NCI-H187 (cell line): ENCODE data around the gene PSMA6.
A peak's percentile ranks its signal among the peaks of the same experiment; 100 is the strongest.
"Not testable (repeated sequence)": the region's sequence is repeated elsewhere in the genome, so short reads cannot be mapped to it uniquely, and the experiment has no call there.

Source experiments
- DNase-seq, 2 experiments: peaks; one replicate each; lab custom pipeline; 2025; lab: John Stamatoyannopoulos, UW

Gene PSMA6

DNA sequence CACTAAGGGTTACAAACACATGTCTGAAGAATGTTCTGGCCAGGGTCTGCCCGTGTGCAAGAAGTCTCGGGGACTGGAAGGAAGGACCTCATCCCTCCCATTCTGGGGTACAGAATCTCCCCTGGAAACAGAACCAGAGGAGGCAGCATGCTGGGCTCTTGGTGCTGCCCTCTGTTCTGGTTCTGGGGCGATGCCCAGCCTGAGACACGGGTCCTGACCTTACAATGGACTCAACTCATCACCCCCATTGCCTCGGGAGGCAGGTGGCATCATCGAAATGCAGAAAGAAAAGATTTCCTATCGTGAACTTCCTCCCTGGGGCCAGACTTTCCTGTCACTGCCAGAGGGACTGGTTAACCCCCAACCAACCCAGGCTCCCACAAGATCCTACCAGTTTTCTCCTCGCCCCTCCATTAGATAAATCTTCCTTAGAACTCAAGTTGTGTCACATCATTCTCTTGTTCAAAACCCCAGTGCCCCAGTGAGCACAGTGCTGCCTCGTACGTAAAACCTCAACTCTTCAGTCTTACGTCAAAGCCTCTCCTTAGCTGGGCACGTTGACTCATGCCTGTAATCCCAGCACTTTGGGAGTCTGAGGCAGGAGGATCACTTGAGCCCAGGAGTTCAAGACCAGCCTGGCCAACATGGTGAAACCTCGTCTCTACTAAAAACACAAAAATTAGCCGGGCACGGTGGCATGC, 52.1 kb downstream of the PSMA6 start:
- no peak for DNase-seq

DNA sequence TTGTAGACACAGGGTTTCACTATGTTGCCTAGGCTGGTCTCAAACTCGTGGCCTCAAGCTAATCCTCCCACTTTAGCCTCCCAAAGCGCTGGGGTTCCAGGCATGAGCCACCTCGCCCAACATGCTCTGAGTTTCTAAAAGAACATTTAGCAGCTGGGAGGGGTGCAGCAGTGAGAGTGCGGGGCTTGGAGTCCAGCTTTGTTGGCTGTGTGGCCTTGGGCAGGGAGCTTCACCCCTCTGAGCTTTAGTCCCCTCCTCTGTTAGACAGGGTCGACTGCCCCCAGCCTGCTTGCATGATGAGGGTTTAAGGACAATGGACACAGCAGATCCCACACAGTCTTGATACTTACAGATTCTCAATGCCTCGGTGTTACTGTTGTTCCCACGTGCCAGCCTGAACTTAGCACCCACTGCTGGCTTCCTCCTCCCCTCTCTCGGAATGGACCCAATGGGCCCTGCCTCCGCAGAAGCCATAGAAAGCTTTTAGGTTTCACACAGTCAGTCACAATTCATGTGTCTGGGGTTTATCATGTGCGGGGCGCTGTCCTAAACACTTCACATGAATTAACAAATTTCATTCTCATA, 54.6 kb downstream of the PSMA6 start:
- DNase-seq = no peak

DNA sequence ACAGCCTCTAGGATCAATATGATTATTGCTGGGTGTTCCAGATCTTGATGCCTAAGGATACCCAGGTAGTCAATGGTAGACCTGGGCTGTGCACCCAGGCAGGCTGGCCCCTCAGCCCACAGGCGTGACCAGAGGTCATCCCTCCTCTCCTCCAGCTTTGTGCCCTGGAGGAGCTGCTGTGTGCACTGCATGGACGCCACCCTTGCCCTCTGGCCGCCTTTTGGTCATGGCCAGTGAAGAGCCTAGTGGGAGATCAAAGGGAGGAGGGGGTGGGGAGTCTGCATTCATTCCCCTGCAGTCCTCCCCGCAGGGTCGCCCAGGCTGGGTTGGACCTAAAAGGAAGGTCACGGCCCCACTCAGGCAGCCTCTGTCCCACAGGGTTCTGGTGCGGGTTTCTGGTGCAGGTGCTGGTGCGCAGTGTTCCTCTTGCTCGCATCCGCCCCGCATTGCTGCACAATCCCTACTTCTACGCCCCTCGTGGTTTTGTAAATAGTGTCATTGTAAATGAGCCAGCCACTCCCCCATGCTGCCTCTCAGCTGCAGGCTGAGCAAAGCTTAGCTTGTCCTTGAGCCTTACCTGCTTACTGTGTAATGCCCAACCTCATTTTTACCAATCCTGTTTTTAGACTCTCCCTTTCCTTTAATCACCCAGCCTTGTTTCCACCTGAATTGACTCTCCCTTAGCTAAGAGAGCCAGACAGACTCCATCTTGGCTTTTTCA, 55.3 kb downstream of the PSMA6 start:
- DNase-seq = peak in 1 of 2 experiments; percentile 8

DNA sequence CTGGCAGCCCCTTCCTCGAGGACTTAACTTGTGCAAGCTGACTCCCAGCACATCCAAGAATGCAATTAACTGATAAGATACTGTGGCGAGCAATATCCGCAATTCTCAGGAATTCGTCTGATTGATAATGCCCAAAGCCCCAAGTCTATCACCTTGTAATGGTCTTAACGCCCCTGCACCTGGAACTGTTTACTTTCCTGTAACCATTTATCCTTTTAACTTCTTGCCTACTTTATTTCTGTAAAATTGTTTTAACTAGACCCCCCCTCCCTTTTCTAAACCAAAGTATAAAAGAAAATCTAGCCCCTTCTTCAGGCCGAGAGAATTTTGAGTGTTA, 55.8 kb downstream of the PSMA6 start:
- not testable (repeated sequence) for DNase-seq

DNA sequence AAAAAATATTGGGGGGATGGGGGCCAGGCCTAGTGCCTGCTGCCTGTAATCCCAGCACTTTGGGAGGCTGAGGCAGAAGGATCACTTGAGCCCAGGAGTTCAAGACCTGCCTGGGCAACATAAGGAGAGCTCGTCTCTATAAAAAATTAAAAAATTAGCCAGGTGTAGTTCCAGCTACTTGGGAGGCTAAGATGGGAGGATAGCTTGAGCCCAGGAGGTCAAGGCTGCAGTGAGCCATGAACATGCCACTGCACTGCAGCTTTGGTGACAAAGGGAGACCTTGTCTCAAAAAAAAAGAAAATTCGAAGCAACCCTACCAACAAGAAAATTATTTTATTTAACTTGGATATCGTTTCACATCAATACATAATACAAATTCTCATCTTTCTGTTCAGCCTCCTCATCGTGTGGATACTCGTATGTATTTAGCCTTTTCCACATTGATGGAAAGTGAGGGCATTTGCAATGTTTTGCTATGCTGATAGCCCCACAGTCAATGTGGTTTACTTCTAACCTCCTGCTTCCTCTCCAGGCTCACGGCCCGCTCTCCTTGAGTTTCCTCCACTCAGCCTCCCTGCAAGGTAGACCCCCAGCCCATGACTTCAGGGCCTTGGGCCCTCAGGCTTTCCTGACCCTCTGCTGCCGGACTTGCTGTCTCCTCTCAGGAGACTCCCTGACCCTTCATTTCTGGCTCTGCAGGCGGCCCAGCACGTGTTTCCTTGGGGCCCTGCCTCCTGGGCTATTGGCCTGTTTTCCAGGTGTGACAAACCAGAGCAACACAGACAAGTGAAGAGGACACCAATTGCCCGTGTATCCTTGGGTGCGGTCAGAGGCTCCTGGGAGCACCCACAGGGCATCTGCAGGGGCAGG, 57.5 kb downstream of the PSMA6 start:
- DNase-seq = no peak

DNA sequence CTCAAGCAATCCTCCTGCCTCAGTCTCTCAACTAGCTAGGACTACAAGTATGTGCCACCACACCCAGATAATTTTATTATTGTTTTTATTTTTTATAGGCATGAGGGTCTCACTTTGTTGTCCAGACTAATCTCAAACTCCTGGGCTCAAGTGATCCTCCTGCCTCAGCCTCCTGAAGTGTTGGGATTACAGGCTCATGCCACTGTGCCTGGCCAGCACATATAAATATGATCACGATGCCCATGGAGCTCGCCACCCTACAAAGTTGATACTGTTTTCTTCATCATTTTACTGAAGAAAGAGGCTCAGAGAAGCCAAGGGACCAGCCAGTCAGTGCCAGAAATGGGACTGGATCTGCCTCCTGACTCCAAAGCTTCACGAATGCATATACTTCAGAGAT, 59.3 kb downstream of the PSMA6 start:
- no peak for DNase-seq

DNA sequence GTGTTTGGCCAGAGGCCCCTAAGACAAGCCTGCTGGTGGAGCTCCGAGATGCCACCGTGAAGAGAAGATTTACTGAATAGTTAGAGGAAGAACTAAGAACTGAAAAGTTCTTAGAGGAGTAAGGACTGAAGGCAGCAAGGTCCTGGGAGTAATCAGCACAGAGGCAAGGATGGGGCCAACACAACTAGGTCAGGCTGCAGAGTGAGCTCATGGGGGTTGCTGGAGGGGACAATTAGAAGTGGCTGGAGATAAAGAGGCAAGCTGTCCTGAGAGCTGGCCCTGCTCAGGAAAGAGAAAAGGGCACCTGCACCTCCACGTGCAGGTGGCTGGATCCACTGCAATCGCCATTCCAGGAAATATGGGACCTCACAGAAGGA, 59.7 kb downstream of the PSMA6 start:
- DNase-seq = no peak

DNA sequence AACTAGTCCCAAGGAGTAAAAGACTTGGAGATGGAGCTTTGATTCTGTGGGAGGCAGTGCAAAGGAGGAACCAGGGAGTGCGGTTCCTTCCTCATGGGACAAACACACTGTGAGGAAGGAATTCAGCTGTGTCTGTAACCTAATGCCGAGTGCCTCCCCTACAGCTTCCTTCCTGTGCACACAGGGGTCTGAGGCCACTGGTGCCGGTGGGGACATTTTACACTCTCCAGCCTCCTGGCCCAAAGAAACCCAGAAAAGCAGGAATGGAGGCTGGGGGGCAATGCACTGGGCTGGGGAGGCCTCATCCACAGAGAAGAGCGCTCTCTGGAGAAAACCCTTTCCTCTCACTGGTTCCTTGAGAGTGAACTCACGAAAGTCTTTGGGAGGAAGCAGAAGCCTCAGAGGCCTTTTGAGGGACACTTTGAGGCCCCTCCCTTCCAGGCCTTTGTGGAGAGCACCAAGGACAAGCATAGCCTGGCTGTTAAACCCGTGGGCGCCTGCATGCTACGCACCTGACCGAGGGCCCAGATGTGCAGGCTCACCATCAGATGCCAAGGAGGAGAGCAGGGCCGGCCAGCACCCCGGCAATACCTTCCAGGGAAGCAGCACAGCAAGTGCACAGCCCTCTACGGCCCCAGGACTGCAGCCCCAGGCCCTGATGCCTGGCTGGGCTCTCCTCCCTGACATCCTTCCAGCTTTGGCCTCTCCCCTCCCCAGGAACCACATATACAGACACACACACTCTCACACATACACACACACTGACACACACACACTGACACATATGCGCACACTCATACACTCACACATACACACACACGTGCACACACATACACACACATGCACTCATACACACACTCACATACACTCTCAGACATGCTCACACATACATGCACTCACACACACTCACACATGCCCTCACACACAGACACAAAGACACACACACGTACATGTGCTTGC, 60.4 kb downstream of the PSMA6 start:
- DNase-seq = no peak

DNA sequence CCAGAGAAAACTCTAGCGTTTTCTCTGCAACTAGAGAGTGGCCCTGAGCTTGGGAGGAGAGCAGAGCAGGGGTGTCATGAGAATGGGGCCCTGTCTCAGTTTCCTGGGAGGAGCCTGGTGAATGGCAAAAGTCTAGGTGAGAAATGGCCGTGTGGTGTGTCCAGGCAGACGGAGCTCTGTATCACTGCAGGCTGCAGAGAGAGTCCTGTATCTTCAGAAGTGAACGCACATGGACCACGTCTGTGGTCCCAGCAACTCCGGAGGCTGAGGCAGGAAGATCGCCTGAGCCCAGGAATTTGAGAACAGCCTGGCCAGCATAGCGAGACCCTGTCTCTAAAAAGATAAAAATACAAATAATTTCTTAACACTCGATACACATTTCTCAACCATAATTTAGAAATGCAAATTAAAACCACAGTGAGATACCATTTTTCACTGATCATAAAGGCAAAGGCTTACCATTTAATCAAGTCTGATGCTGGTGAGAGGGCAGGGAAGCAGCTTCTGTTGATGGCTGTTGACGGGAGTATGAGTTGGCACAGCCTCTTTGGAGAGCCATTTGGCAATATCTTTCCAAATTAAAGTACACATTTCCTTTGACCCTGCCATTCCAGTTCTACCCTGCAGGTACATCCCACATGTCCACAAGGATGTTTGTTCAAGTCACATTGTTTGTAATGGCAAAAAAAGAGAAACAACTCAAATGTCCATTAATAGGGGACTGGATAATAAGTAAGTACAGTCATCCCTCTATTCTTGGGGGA, 61.4 kb downstream of the PSMA6 start:
- DNase-seq = no peak

DNA sequence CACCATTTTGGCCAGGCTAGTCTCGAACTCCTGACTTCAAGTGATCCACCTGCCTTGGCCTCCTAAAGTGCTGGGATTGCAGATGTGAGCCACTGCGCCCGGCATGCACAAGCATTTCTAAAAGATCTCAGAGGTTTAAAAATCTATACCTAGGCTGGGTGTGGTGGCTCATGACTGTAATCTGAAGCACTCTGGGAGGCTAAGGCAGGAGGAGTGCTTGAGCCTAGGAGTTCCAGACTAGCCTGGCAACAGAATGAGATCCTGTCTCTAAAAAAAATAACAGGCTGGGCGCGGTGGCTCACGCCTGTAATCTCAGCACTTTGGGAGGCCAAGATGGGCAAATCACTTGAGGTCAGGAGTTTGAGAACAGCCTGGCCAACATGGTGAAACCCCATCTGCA, 63.1 kb downstream of the PSMA6 start:
- DNase-seq = not testable (repeated sequence)

DNA sequence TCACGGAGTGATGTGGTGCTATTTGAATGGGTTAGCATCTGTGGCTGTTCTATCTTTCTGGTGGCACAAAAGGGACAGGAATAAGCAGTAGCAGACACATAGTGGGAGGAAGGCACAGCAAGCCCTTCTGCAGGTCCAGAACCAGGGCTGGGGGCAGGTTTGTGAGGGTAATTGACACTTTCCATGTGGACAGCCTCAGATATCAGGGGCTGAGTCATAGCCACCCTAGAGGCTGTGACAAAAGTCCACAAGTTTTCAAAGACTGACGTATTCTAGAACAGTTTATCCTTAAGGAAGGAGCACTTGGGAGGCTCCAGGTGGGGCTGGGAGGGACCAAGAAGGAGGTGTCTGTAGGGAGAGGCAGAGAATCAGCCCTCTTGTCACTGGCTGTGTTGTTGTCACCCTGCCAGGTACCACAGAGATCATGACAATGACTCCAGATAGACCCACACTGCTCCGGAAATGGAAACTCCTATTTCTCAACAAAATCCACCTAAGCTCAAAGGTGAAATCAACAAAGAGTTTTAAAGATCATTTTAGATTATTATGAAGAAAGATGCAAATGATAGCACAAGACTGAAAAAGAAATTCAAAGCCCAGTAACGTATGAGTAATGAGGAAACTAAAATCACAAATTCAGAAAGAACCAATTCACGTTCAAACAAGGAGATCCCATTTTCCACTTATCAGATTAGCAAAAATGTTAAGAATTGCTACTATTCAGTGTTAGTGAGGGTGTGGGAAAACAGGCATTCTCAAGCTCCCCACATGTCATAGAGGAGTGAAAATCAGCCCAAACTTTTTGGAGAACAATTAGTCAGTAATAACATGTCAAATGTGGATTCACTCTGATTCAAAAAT, 64.0 kb downstream of the PSMA6 start:
- no peak for DNase-seq

DNA sequence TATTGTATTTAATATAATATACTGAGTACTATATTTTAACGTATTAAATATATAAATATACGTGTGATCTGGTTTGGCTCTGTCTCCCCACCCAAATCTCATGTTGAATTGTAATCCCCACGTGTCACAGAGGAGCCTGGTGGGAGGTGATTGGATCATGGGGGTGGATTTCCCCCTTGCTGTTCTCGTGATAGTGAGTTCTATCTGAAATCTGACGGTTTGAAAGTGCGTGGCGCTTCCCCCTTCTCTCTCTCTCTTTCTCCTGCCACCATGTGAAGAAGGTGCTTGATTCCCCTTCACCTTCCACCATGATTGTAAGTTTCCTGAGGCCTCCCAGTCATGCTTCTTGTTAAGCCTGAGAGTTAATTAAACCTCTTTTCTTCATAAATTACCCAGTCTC, 67.5 kb downstream of the PSMA6 start:
- not testable (repeated sequence) for DNase-seq

DNA sequence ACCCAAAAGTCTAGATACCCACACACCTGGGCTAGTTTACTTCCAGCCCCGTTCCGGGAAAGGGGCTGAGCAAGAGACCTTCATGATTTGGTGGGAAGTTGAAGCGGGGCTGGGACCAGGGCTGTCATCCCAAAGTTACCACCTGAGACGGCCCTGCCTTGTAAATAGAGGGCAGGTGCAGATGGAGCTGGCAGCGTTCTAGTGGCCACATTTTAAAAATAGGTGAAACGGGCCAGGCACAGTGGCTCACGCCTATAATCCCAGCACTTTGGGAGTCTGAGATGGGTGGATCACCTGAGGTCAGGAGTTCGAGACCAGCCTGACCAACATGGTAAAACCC, 68.9 kb downstream of the PSMA6 start:
- no peak for DNase-seq

DNA sequence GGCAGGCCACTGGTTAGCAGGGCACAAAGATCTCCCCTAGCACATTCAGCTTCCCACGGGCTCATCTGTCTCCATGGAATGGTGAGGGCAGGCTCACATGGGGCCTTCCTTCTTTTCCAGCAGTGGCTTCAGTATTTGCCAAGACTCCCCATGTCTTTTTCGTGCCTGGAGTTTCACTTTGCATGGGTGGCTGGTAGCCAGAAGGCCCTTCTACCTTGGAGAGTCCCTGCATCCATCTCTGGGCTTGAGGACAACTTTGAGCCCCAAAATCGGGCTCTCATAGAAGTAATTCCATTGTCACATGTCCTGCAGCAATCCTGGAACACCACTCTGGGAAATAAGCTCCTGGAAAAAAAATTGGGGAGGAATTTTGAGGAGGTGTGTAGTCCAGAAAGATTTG, 70.3 kb downstream of the PSMA6 start:
- no peak for DNase-seq

DNA sequence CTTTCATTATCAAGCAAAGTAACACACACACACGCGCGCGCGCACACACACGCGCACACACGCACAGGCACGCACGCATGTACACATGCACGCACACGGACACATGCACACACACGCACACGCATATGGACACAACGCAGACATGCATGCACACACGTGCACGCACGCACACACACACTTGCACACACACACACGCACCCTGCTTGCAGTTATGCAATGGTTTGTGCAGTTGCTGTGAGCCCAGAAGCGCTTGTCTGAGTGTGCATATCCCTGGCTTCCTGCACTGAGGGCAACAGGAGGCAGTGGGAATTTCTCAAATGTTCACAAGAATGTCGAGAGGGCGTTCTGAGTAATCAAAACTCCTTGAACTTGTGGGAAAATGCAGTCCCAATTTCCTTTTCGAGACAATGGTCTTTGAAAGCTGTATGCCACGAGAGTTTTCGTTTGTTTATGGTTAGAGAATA, 70.8 kb downstream of the PSMA6 start:
- no peak for DNase-seq

DNA sequence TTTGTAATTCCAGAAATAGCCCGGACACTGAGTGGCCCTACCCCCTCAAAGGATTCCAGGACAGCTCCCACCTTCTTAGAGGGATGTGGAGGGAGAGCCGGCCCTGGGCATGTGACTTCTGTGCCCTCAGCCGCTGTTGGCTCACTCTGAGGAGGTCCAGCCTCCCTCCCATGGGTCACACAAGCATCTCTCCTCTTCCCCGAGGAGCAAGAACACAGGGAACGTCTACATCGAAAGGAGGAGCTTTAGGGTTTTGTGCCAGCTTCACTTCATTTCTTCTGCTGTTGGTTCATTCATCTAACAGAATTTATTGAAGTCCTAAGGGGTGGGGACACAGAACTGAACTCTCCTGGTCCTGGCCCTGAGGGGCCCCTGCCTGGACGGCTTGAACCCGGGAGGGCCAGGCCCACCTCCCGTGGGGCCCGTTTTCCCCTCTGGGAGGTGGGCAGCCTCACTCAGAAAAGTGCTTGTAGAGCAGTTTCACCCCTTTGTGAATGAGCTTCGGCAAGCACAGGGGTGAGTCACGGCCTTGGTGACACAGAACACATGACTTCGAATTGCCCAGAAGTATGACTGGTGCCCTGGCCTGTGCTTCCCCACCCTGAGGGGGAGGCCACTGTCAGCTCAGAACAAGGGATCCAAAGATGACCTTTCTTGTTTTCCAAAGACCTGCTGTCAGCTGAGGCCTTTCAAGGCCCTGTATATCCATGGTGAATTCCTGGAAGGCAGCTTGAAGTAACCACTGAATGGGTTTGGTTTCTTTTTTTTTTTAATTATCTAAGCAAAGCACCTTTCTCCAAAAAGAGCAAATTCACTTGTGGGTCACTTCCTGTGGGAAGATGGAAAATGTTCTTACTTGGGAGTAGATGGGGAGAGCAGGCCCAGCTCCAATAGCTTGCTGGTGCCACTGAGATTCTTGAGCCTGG, 73.2 kb downstream of the PSMA6 start:
- no peak for DNase-seq

DNA sequence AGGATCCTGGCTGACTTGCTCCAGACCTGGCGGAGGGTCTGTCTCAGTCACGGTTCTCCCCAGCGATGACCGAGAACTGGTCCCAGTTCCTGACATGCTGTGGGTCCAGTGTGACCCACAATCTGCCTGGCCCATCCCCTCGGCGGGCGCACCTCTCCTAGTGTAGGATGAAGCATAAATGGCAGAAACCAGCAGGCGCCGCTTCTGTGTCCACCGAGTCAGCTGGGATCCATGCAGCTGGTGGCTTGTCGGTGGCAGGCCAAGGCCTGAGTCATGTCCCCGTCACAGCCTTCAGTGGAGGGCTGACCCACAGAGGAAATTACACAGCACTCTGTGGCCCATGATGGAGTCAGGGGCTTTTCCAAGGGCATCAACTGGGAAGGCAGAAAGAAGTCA, 73.9 kb downstream of the PSMA6 start:
- no peak for DNase-seq

DNA sequence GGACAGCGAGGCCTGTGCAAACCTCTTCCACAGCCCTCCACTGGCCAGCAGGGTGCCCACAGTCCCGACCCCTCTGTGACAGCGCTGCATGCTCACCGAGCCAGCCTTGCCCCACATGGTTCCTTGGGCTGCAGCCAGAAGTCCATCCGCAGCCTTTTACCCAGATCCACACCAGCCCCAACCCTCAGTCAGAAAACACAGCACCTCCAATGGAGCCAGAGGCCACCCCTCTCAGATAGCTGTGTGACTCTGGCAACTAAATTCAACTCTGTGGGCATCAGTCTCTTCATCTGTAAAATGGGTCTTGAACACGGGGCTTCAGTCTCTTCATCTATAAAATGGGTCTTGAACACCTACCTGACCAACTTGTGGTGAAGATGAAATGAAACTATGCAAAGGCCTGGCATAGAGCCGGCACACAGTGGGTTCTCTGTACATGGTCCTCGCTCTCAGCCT, 74.4 kb downstream of the PSMA6 start:
- DNase-seq = no peak

DNA sequence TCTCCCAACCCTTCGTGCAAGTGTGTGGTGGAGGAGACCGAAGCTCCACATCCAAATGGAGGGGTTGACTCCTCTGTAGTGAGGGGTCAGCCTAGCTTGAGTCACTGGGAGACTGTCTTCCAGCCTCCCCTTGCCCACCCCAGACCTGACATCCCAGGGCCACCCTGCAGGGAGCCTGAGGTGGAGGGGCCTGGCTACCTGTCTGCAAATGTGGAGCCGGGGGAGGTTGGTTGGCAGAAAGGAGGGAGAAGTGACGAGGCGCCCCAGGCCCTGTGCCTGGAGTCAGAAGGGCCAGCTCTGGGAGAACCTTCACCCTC, 74.8 kb downstream of the PSMA6 start:
- no peak for DNase-seq
